Stomach (tissue), 4 donors: ENCODE data around the gene RPL10.
A peak's percentile ranks its signal among the peaks of the same experiment; 100 is the strongest.

ENCODE experiments used
- CTCF ChIP-seq, 7 experiments: fragments of 450-650 bp in 4 of 7; fragments of 200-600 bp in 3 of 7; sonication (generic) in 3 of 7; IDR thresholded peaks; one replicate each; pipeline ENCODE4 v1.5.1; 2016 to 2019; ENCODE audit warnings: antibody characterized with exemption in 7 of 7, control low read depth in 2 of 7, mild to moderate bottlenecking in 1 of 7
- EP300 ChIP-seq: sonication (generic); formaldehyde crosslinking; IDR thresholded peaks from one replicate; pipeline ENCODE4 v1.6.1; 2017; ENCODE audit warnings: antibody characterized with exemption
- POLR2A ChIP-seq, 4 donors: fragments of 450-650 bp; IDR thresholded peaks; one replicate each; pipeline ENCODE4 v1.6.1; 2016; ENCODE audit warnings: antibody characterized with exemption in 4 of 4, control low read depth in 2 of 4, mild to moderate bottlenecking in 1 of 4, moderate library complexity in 1 of 4
- POLR2AphosphoS5 ChIP-seq, 3 donors: sonication (generic); formaldehyde crosslinking; IDR thresholded peaks; one replicate each; pipeline ENCODE4 v1.6.1; 2016; ENCODE audit warnings: antibody characterized with exemption in 3 of 3

- TF ChIP-seq POLR2A (IDR thresholded peaks at IDR 0.05) (no peak), CTCF (IDR thresholded peaks at IDR 0.05) (peak in 5 of 7 experiments; percentile 56 to 79 (median 73)), EP300 (no peak), POLR2AphosphoS5 (IDR thresholded peaks at IDR 0.05) (peak in 2 of 3 donors; percentile 46 to 67)
These were observed 720 bp downstream of the RPL10 start for GRCh38 chrX:154398668-154399526.
